ENCODE measurements around the gene TMBIM1. TPM values are rescaled to one million over a fixed set of nuclear protein-coding genes. Genes with fewer than 3 reads are reported as not detected.

TMBIM1 gene
- total and polyA plus RNA-seq, 9 of the 15 experiments (the other 6 are each of a cell fraction or from before 2014, with no cell fraction given): 14.2 to 105 (median 47.0) TPM

DNA sequence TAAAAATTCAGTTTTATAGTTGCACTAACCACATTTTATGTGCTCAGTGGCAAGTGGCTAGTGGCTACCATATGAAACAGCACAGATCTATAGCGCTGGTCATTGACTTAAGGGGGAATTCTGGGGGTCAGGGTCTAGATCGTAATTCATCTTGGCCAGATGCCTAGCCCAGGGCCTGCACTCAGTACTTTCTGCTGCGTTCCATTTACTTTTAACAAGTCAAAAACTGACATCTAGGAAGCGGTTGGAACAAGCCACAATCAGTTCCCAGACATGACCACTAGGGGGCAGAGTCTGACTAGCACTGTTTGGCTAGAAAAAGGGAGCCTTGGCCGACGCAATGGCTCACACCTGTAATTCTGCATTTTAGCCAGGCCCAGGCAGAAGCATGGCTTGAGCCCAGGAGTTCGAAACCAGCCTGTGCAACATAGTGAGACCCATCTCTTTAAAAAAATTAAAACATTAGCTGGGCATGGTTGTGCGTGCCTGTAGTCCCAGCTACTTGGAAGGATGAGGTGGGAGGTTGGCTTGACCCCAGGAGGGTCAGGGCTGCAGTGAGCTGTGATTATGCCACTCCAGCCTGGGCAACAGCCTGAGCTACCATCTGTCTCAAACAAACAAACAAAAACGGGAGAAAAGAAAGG lies 9.0 kb upstream of the TMBIM1 start (continued):
- TF ChIP-seq, protein P1, sequence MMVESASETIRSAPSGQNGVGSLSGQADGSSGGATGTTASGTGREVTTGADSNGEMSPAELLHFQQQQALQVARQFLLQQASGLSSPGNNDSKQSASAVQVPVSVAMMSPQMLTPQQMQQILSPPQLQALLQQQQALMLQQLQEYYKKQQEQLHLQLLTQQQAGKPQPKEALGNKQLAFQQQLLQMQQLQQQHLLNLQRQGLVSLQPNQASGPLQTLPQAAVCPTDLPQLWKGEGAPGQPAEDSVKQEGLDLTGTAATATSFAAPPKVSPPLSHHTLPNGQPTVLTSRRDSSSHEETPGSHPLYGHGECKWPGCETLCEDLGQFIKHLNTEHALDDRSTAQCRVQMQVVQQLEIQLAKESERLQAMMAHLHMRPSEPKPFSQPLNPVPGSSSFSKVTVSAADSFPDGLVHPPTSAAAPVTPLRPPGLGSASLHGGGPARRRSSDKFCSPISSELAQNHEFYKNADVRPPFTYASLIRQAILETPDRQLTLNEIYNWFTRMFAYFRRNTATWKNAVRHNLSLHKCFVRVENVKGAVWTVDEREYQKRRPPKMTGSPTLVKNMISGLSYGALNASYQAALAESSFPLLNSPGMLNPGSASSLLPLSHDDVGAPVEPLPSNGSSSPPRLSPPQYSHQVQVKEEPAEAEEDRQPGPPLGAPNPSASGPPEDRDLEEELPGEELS (CRISPR knock-in tag; IDR thresholded peaks at IDR 0.05; ENCODE audit: borderline replicate concordance): no peak
- TF ChIP-seq, protein P2, sequence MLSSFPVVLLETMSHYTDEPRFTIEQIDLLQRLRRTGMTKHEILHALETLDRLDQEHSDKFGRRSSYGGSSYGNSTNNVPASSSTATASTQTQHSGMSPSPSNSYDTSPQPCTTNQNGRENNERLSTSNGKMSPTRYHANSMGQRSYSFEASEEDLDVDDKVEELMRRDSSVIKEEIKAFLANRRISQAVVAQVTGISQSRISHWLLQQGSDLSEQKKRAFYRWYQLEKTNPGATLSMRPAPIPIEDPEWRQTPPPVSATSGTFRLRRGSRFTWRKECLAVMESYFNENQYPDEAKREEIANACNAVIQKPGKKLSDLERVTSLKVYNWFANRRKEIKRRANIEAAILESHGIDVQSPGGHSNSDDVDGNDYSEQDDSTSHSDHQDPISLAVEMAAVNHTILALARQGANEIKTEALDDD (IDR thresholded peaks at IDR 0.05): peak; percentile 27; the same call in 1 of the 2 replicates
- TF ChIP-seq HMG20A (CRISPR knock-in tag; conservative IDR thresholded peaks at IDR 0.05) (no peak), SMC3 (conservative IDR thresholded peaks at IDR 0.05; ENCODE audit: insufficient read depth, low read depth, low read length) (peak; percentile 78), ZNF324 (CRISPR knock-in tag; IDR thresholded peaks at IDR 0.05) (no peak), MAZ (CRISPR knock-in tag; conservative IDR thresholded peaks at IDR 0.05 in 1 of 2, IDR thresholded peaks at IDR 0.05 in 1 of 2) (0 out of 4 replicates have a peak, but pooled peaks of 1 of the 2 experiments have one; percentile 14), ARNT (IDR thresholded peaks at IDR 0.05) (0 out of 4 replicates have a peak, but pooled peaks of 1 of the 2 experiments have one; percentile 54), CC2D1A (IDR thresholded peaks at IDR 0.05) (peak; percentile 77)
- TF ChIP-seq, protein P3, sequence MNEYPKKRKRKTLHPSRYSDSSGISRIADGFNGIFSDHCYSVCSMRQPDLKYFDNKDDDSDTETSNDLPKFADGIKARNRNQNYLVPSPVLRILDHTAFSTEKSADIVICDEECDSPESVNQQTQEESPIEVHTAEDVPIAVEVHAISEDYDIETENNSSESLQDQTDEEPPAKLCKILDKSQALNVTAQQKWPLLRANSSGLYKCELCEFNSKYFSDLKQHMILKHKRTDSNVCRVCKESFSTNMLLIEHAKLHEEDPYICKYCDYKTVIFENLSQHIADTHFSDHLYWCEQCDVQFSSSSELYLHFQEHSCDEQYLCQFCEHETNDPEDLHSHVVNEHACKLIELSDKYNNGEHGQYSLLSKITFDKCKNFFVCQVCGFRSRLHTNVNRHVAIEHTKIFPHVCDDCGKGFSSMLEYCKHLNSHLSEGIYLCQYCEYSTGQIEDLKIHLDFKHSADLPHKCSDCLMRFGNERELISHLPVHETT (CRISPR knock-in tag; conservative IDR thresholded peaks at IDR 0.05 in 1 of 2, IDR thresholded peaks at IDR 0.05 in 1 of 2): no peak
- TF ChIP-seq, protein P4, sequence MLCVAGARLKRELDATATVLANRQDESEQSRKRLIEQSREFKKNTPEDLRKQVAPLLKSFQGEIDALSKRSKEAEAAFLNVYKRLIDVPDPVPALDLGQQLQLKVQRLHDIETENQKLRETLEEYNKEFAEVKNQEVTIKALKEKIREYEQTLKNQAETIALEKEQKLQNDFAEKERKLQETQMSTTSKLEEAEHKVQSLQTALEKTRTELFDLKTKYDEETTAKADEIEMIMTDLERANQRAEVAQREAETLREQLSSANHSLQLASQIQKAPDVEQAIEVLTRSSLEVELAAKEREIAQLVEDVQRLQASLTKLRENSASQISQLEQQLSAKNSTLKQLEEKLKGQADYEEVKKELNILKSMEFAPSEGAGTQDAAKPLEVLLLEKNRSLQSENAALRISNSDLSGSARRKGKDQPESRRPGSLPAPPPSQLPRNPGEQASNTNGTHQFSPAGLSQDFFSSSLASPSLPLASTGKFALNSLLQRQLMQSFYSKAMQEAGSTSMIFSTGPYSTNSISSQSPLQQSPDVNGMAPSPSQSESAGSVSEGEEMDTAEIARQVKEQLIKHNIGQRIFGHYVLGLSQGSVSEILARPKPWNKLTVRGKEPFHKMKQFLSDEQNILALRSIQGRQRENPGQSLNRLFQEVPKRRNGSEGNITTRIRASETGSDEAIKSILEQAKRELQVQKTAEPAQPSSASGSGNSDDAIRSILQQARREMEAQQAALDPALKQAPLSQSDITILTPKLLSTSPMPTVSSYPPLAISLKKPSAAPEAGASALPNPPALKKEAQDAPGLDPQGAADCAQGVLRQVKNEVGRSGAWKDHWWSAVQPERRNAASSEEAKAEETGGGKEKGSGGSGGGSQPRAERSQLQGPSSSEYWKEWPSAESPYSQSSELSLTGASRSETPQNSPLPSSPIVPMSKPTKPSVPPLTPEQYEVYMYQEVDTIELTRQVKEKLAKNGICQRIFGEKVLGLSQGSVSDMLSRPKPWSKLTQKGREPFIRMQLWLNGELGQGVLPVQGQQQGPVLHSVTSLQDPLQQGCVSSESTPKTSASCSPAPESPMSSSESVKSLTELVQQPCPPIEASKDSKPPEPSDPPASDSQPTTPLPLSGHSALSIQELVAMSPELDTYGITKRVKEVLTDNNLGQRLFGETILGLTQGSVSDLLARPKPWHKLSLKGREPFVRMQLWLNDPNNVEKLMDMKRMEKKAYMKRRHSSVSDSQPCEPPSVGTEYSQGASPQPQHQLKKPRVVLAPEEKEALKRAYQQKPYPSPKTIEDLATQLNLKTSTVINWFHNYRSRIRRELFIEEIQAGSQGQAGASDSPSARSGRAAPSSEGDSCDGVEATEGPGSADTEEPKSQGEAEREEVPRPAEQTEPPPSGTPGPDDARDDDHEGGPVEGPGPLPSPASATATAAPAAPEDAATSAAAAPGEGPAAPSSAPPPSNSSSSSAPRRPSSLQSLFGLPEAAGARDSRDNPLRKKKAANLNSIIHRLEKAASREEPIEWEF (CRISPR knock-in tag; IDR thresholded peaks at IDR 0.05): no peak
- TF ChIP-seq, protein P5, sequence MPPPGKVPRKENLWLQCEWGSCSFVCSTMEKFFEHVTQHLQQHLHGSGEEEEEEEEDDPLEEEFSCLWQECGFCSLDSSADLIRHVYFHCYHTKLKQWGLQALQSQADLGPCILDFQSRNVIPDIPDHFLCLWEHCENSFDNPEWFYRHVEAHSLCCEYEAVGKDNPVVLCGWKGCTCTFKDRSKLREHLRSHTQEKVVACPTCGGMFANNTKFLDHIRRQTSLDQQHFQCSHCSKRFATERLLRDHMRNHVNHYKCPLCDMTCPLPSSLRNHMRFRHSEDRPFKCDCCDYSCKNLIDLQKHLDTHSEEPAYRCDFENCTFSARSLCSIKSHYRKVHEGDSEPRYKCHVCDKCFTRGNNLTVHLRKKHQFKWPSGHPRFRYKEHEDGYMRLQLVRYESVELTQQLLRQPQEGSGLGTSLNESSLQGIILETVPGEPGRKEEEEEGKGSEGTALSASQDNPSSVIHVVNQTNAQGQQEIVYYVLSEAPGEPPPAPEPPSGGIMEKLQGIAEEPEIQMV (tag; conservative IDR thresholded peaks at IDR 0.05; ENCODE audit: low read depth): no peak
- TF ChIP-seq, protein P6, sequence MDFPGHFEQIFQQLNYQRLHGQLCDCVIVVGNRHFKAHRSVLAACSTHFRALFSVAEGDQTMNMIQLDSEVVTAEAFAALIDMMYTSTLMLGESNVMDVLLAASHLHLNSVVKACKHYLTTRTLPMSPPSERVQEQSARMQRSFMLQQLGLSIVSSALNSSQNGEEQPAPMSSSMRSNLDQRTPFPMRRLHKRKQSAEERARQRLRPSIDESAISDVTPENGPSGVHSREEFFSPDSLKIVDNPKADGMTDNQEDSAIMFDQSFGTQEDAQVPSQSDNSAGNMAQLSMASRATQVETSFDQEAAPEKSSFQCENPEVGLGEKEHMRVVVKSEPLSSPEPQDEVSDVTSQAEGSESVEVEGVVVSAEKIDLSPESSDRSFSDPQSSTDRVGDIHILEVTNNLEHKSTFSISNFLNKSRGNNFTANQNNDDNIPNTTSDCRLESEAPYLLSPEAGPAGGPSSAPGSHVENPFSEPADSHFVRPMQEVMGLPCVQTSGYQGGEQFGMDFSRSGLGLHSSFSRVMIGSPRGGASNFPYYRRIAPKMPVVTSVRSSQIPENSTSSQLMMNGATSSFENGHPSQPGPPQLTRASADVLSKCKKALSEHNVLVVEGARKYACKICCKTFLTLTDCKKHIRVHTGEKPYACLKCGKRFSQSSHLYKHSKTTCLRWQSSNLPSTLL (IDR thresholded peaks at IDR 0.05): no peak
